Measurements from ENCODE around the gene TCHH. TPM values are rescaled to one million over a fixed set of nuclear protein-coding genes. Genes with fewer than 3 reads are reported as not detected.

The TCHH gene
- total RNA-seq, 4 donors from 2014 or later, result 0.82 to 3.4 (median 2.4) TPM

- no peak for TF ChIP-seq CTCF (IDR thresholded peaks at IDR 0.05; ENCODE audit: low read depth)
These were observed 4.8 kb downstream of the TCHH start for GRCh38 chr1:152110365-152110859.

GRCh38 chr1:152109998-152110294, 5.3 kb downstream of the TCHH start:
- no peak for TF ChIP-seq CTCF (IDR thresholded peaks at IDR 0.05; ENCODE audit: low read depth)

- no peak for TF ChIP-seq CTCF (IDR thresholded peaks at IDR 0.05; ENCODE audit: low read depth)
These were observed 5.8 kb downstream of the TCHH start for GRCh38 chr1:152109231-152109997.

GRCh38 chr1:152108882-152109222, 6.4 kb downstream of the TCHH start:
- no peak for TF ChIP-seq CTCF (IDR thresholded peaks at IDR 0.05; ENCODE audit: low read depth)

- no peak for TF ChIP-seq CTCF (IDR thresholded peaks at IDR 0.05; ENCODE audit: low read depth)
These were observed 7.0 kb downstream of the TCHH start for GRCh38 chr1:152107984-152108881.

- TF ChIP-seq CTCF (IDR thresholded peaks at IDR 0.05; ENCODE audit: low read depth), result no peak
These were observed 7.9 kb downstream of the TCHH start for GRCh38 chr1:152107031-152107983.
